NCI-H1048 (cell line): ENCODE measurements around the gene ADGRG6.
A peak's percentile ranks its signal among the peaks of the same experiment; 100 is the strongest.

ENCODE experiments used
- DNase-seq: peaks from one replicate; lab custom pipeline; 2025; lab: John Stamatoyannopoulos, UW

ADGRG6 gene

GRCh38 chr6:142291512-142291911 lies 10.3 kb upstream of the ADGRG6 start:
- DNase-seq = no peak

DNA sequence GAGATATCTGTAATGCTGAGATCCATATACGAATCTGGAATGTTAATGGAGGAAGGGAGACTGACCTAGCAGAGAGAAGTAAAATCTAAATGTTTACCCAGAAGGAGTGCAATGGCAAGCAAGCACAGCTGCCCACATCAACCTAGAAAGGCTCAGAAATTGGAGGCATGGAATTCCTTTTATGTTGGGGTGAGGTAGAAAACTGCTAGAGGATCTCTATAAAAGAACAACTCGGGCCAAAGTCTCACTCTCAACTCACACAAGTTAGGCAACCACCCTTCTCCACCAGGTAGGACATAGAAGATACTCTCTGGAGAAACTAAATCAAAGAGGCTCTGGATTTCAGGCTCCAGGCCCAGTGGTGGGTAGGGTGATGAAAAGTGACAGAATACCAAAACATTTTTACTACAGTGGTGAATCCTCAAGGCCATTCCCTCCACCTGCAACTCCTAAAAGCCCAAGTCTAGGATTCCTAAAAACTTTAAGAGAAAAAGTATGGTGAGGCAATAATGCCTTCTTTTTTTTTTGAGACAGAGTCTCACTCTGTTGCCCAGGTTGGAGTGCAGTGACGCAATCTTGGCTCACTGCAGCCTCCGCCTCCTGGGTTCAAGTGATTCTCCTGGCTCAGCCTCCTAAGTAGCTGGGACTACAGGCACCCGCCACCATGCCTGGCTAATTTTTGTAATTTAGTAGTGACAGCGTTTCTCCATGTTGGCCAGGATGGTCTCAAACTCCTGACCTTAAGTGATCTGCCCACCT lies 9.5 kb upstream of the ADGRG6 start:
- no peak for DNase-seq

- DNase-seq = no peak
Observed at GRCh38 chr6:142293121-142293520, 8.7 kb upstream of the ADGRG6 start.

DNA sequence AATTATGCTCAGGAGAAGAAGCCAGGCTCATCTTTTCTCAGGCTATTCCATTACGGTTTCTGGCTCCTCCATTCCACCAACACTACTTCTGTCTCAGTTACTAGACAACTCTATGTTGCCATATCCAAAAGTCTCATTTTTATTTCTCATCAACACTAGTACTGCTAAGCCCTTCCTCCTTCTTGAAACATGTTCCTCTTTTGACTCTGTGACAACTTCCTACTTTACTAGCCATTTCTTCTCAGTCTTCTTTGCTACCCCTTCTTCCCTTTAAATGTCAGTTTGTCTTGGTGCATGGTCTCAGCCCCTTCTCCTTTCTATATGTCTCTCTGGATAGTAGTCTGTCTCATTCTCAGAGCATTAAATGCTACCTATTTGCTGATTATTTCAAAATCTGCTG lies 7.1 kb upstream of the ADGRG6 start:
- DNase-seq = no peak

- peak; percentile 71 for DNase-seq
Observed at GRCh38 chr6:142296975-142297604, 4.7 kb upstream of the ADGRG6 start.

GRCh38 chr6:142297605-142297995 lies 4.2 kb upstream of the ADGRG6 start:
- no peak for DNase-seq

DNA sequence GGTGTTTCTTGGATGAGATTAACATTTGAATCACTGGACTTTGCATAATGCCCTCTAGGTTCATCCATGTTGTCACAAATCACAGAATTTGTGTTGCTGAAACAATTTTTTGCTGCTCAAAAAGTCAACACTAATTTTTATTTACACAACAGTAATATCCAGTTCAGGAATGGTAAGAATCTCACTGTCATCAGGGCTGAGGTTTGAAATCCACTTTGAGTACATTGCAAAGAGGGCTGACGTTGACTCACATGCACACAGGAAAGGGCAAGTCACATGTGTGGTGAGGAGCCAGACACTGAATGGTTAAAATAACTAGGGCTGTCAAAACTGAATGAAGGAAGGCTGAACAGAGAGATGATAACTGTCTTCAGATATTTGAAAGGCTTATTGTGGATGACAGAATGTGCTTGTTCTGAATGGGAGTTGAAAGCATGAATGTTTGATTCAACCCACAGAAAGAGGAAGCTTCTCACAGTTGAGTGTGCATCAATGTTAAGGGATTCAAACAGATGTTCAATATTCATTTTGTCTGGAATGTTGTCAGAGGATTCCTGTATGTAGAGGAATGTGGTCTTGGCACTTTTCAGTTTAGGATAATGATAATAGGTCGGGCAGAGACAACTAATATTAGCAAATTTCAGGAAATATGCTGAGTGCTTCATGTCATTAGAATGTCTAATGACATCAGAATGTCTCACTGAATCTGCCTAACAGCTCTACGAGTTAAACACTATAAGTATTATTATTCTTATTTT lies 3.6 kb upstream of the ADGRG6 start:
- peak; percentile 20 for DNase-seq

GRCh38 chr6:142300302-142300701 lies 1.5 kb upstream of the ADGRG6 start:
- no peak for DNase-seq

GRCh38 chr6:142300758-142301650 lies 803 bp upstream of the ADGRG6 start:
- DNase-seq = no peak

- peak; percentile 52 for DNase-seq
Observed at GRCh38 chr6:142302421-142303175, 791 bp downstream of the ADGRG6 start.

GRCh38 chr6:142303176-142303533 lies 1.3 kb downstream of the ADGRG6 start:
- no peak for DNase-seq

DNA sequence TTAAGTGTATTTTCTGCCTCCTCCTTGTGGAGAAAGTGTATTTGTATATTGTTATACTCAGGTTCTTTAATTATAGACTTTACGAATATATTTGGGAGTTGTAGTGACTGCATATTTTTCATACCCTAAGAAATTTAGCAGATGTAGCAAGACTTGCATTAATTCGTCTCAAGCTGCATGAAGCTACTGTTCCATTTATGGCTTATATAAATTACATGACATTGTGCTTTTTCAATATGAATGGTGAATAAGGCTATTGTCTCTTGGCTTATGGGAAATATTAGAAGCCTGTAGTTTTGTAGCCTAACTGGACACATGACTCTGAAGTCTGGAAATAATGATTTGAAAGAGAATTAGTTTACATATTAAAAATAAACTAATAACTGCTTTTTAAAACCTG lies 2.4 kb downstream of the ADGRG6 start:
- DNase-seq = no peak

DNA sequence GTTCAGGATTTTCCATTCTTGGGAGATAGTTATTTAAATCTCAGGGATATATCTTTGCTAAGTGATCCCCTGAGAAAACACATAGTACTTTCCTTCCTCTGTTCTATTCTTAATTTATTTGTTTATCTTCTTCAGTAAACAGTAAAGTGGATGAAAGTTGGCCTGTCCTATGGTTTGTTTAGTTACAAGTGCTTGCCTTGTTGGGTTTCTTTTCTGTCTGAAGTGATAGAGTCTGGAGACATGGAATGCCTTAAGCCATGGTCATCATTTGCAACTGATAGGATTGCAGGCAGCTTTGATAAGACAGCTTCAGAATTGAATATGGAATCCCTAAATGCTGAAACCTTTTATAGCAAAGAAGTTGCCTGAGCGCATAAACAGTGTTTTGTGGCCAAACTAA lies 4.9 kb downstream of the ADGRG6 start:
- no peak for DNase-seq

GRCh38 chr6:142307963-142308748 lies 6.3 kb downstream of the ADGRG6 start:
- no peak for DNase-seq

DNA sequence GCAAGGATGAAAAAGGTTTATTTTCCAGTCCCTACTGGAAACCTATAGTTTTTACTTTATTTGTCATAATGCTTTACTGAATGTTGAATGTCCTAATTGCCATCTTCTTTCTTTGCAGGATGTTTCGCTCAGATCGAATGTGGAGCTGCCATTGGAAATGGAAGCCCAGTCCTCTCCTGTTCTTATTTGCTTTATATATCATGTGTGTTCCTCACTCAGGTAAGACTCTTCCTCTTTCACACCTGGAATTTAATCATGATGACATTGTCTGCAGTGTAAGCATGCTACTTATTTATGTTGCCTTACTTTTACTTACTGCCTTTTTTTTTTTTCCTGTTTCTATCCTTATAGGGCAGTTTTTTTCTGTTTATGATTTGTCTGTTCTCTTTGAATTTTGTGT lies 7.6 kb downstream of the ADGRG6 start:
- DNase-seq = no peak

- DNase-seq = no peak
Observed at GRCh38 chr6:142313284-142313683, 11.5 kb downstream of the ADGRG6 start.

DNA sequence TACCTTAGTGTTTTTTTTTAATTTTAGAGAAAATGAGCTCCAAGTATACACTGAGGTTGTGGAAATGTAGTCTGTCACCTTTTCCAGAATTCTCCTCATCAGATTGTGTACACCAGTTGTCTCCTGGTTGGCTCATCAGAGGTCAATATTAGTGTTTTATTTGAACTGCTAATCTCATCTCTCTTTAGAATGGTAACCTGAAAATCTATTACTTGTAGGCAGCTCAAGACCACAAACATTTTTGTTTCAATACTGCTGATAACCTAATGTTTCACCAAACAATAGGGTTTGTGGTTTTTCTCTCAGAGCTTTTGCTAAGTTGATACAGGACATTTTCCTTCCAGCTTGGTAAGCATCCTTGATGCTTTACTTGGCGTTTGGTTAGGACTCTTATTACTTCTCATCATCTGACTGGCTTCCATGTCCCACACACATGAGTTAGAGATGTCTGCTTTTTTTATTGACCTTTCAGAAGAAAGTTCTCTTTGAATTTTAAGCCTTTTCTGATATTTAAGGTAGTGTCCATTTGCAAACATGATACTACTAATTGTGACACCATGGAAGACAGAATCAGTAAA lies 15.1 kb downstream of the ADGRG6 start:
- no peak for DNase-seq

DNA sequence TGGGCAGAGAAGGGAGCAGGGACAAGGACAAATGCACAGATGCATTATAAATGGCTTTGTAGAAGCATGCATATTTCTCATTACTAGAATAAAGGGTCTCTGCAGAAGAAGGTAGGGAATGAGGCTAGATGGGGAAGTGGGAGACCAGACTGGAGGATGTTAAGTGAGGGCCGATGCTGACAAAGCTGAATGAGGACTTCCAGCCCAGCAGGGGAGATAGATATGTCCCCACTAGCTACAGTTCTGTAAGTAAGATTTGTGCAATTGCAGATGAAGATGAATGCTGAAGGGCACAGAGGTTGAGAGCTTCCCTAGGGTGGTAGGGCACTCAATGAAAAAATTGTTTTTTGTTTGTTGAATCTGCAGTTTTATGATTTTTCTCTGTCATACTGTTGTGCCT lies 16.9 kb downstream of the ADGRG6 start:
- DNase-seq = no peak

DNA sequence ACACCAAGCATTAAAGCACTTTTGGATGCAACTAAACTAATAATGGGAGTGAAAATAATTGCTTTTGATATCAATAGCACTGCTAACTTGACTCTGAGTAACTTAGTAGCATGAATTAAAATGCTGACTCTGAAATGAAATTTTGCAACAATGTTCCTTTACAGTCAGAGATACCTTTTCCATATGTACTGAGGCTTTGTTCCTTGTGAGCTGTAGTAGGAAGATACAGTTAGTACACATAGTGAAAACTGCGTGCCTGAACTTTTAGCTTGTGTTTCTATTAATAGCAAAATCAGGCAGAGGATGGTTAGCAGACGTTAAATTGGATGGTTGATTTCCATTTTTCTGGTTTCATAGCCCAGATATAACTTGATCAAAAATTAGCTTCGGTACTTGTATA lies 18.6 kb downstream of the ADGRG6 start:
- DNase-seq = no peak

- no peak for DNase-seq
Observed at GRCh38 chr6:142321451-142321850, 19.6 kb downstream of the ADGRG6 start.
